SU-DHL-6 (cell line): ENCODE data around the gene SIRT4.

Source experiments
- H2AFZ ChIP-seq: fragments of 200-600 bp; sonication (generic); 2 replicates; pipeline ENCODE4 v1.6.1; 2014; ENCODE audit warnings: low read depth, mild to moderate bottlenecking, moderate library complexity, mixed read lengths, antibody characterized with exemption, low read length; ENCODE audit not compliant: severe bottlenecking
- H3F3A ChIP-seq: fragments of 200-600 bp; shearing (Covaris generic); 2 replicates; pipeline ENCODE4 v1.6.0; 2016; ENCODE audit warnings: antibody characterized with exemption, mild to moderate bottlenecking; ENCODE audit not compliant: insufficient read depth
- H3K27ac ChIP-seq: fragments of 200-600 bp; sonication (generic); 2 replicates; pipeline ENCODE4 v1.5.1; 2016; ENCODE audit warnings: low read depth, mild to moderate bottlenecking, low read length, moderate library complexity, mixed read lengths
- H3K27me3 ChIP-seq: fragments of 200-600 bp; sonication (generic), shearing (Covaris generic); 2 replicates; pipeline ENCODE4 v1.6.0; 2014; ENCODE audit warnings: mild to moderate bottlenecking, low read length
- H3K36me3 ChIP-seq: fragments of 200-600 bp; sonication (generic); 2 replicates; pipeline ENCODE4 v1.6.1; 2014; ENCODE audit warnings: mild to moderate bottlenecking, low read length, mixed read lengths
- H3K4me2 ChIP-seq: fragments of 300-600, 200-600 bp; shearing (Covaris generic), sonication (generic); 2 replicates; pipeline ENCODE4 v1.6.0; 2014; ENCODE audit warnings: low read length, low read depth, mild to moderate bottlenecking; ENCODE audit not compliant: poor library complexity, severe bottlenecking
- H3K4me3 ChIP-seq: fragments of 200-600 bp; sonication (generic); 2 replicates; pipeline ENCODE4 v1.5.1; 2014; ENCODE audit warnings: antibody characterized with exemption, low read length, mild to moderate bottlenecking, mixed read lengths; ENCODE audit not compliant: insufficient read depth, poor library complexity, severe bottlenecking
- H3K79me2 ChIP-seq: fragments of 200-600 bp; sonication (generic); 2 replicates; pipeline ENCODE4 v1.6.1; 2014; ENCODE audit warnings: mild to moderate bottlenecking, low read length, moderate library complexity; ENCODE audit not compliant: insufficient read depth
- H3K9ac ChIP-seq: fragments of 200-600 bp; sonication (generic); 2 replicates; pipeline ENCODE4 v1.7.0; 2014; ENCODE audit warnings: mild to moderate bottlenecking, low read length
- H3K9me2 ChIP-seq: fragments of 200-600 bp; sonication (generic); replicated peaks from 2 replicates; pipeline ENCODE4 v1.6.1; 2014; ENCODE audit warnings: low read length; ENCODE audit not compliant: insufficient read depth
- H3K9me3 ChIP-seq: fragments of 200-600 bp; sonication (generic); 2 replicates; pipeline ENCODE4 v1.6.1; 2014; ENCODE audit warnings: low read length, mixed read lengths; ENCODE audit not compliant: insufficient read depth
- H4K20me1 ChIP-seq: fragments of 200-600 bp; sonication (generic); 2 replicates; pipeline ENCODE4 v1.6.1; 2014; ENCODE audit warnings: low read depth, mild to moderate bottlenecking, antibody characterized with exemption, low read length, moderate library complexity, mixed read lengths
- CTCF ChIP-seq: fragments of 200-600 bp; sonication (generic); IDR thresholded peaks from one replicate; pipeline ENCODE4 v1.5.1; 2017; ENCODE audit warnings: antibody characterized with exemption, mild to moderate bottlenecking, low read length, moderate library complexity; ENCODE audit not compliant: insufficient read depth, poor library complexity, severe bottlenecking
- EZH2phosphoT487 ChIP-seq: fragments of 200-600 bp; sonication (generic), shearing (Covaris generic); conservative IDR thresholded peaks from 2 replicates; pipeline ENCODE4 v1.6.1; 2018; ENCODE audit warnings: mild to moderate bottlenecking, antibody characterized with exemption, low read length, moderate library complexity, mixed read lengths

SIRT4 gene

GRCh38 chr12:120314220-120314619 lies 12.1 kb downstream of the SIRT4 start:
- Histone ChIP-seq H4K20me1 (no peaks in the 10 kb centered on the region), H3K27me3 (no peaks in the 10 kb centered on the region), H3K79me2 (no peaks in the 10 kb centered on the region), H3K27ac (no peak overlapping the region), H2AFZ (no peak overlapping the region), H3F3A (no peaks in the 10 kb centered on the region), H3K36me3 (no peaks in the 10 kb centered on the region), H3K9me2 (no peaks in the 10 kb centered on the region), H3K4me3 (no peak overlapping the region), H3K9ac (no peak overlapping the region), H3K9me3 (no peaks in the 10 kb centered on the region), H3K4me2 (no peak overlapping the region)
- TF ChIP-seq EZH2phosphoT487, result no peak
- TF ChIP-seq CTCF, result peak; percentile 42

- peak overlapping the region; percentile 60 for H2AFZ ChIP-seq
- no peaks in the 10 kb centered on the region for H4K20me1 ChIP-seq
- no peaks in the 10 kb centered on the region for H3F3A ChIP-seq
- no peaks in the 10 kb centered on the region for H3K79me2 ChIP-seq
- TF ChIP-seq EZH2phosphoT487 (no peak), CTCF (no peak)
- H3K9me3 ChIP-seq, result no peaks in the 10 kb centered on the region
- H3K9me2 ChIP-seq, result no peaks in the 10 kb centered on the region
- no peaks in the 10 kb centered on the region for H3K36me3 ChIP-seq
- H3K4me2 ChIP-seq, result peak overlapping the region; percentile 67
- H3K27ac ChIP-seq, result no peak overlapping the region
- peak overlapping the region; percentile 73 for H3K4me3 ChIP-seq
- no peaks in the 10 kb centered on the region for H3K27me3 ChIP-seq
- peak overlapping the region; percentile 70 for H3K9ac ChIP-seq
Observed at GRCh38 chr12:120316798-120317223, 14.7 kb downstream of the SIRT4 start.

- Histone ChIP-seq H3F3A (no peaks in the 10 kb centered on the region), H3K36me3 (no peaks in the 10 kb centered on the region), H4K20me1 (no peaks in the 10 kb centered on the region), H3K79me2 (no peaks in the 10 kb centered on the region), H3K9me2 (no peaks in the 10 kb centered on the region), H3K4me2 (peak overlapping the region; percentile 78), H3K9me3 (no peaks in the 10 kb centered on the region), H3K9ac (peak overlapping the region; percentile 70), H3K27ac (no peak overlapping the region), H3K4me3 (peak overlapping the region; percentile 73), H3K27me3 (no peaks in the 10 kb centered on the region), H2AFZ (peak overlapping the region; percentile 60)
- TF ChIP-seq CTCF, result no peak
- no peak for TF ChIP-seq EZH2phosphoT487
Observed at GRCh38 chr12:120317224-120318105, 15.3 kb downstream of the SIRT4 start.
